GM21576 (cell line): ENCODE data around the gene CPSF4.
"Not testable (repeated sequence)": the region's sequence is repeated elsewhere in the genome, so short reads cannot be mapped to it uniquely, and the experiment has no call there.

Experiments used
- ATAC-seq: cut with Tn5 transposase; IDR thresholded peaks from one replicate; pipeline ENCODE4 v1.9.1; 2021; ENCODE audit warnings: mild to moderate bottlenecking, moderate library complexity; ENCODE audit not compliant: unreplicated experiment

The CPSF4 gene

GRCh38 chr7:99478464-99479440 is 40.0 kb downstream of the CPSF4 start:
- ATAC-seq = no peak

- no peak for ATAC-seq
These were observed 46.4 kb downstream of the CPSF4 start for GRCh38 chr7:99485094-99485493.

GRCh38 chr7:99489235-99489634 is 50.5 kb downstream of the CPSF4 start:
- ATAC-seq = no peak

DNA sequence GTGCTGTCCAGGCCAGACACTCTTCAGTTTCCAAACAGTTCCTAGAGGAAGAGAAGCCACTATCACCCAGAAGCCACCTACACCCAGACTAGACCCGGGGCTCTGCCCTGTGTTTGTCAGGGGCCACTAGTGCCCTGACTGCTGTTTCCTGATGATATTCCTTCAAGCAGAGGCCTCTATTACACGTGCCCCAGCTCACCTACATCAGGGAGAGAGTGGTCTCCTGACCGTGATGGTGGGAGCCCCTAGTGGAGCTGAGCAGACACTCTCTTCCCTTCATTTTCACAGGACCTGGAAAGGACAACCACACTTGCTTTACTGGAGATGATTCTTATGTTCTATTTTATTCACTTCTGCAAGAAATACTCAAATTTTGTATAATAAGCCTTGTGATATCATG is 52.1 kb downstream of the CPSF4 start:
- ATAC-seq = no peak

- no peak for ATAC-seq
These were observed 55.1 kb downstream of the CPSF4 start for GRCh38 chr7:99493823-99494222.

DNA sequence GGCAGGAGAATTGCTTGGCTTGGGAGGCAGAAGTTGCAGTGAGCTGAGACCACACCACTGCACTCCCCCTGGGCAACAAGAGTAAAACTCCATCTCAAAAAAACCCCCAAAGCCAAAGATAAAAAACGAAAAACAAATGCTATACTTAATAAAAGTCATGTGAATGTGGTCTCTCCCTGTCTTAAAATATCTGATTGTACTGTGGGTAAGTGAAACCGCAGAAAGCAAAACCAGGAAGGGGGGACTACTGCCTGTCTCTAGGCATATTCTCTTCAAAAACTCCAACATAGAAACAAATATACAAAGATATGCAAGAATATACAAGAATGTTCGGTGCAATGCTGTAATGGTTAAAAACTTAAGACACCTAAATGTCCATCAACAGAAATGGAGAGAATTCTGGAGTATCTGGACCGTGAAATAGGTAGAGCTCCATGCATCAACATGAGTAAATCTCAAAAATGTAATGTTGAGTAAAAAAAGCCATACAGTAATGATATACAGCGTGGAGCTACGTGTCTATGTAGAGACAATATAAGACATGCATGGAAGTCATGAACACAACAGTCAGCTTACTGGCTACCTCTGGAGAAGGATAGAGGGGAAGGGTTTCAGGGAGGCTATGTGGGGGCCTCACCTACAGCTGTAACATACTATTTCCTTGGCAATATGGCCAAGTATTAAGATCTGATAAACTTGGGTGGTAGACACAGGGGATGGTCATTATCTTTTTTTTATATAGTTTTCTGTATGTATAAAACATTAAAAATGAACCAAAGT is 59.2 kb downstream of the CPSF4 start:
- ATAC-seq = no peak

- ATAC-seq = no peak
These were observed 59.8 kb downstream of the CPSF4 start for GRCh38 chr7:99498546-99498944.

DNA sequence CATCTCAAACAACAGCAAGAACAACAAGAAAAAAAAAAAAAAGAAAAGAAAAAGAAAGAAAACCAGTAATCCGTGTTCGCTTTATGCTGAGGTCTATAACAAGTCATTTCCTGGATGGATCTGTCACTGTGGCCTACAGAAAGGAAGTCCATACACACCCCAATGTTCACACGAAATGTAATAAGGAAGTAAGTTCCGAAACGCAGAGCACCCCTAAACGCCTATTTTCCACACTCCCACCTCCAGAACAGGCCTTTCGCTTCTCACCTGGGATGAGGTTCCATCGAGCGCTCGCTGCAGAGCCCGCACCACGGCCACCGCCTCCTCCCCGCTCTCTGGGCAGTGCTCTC is 60.6 kb downstream of the CPSF4 start:
- ATAC-seq = no peak

- peak; percentile 34 for ATAC-seq
These were observed 61.2 kb downstream of the CPSF4 start, which contains the start of gene ZNF394 for GRCh38 chr7:99499721-99500636. TSS of gene ZNF394 (minus strand) at chr7:99500281. CDS start at chr7:99500093, 188 bp downstream.

DNA sequence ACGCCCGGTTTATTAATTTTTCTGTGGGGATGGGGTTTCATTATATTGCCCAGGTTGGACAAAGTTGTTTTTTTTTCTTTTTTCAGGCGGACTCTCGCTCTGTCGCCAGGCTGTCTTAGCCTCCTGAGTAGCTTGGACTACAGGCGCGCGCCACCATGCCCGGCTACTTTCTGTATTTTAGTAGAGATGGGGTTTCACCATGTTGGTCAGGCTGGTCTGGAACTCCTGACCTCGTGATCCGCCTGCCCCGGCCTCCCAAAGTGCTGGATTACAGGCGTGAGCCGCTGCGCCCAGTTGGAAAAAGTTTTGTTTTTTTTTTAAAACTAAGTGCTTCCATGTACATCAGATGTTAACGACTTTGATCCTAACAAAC is 61.9 kb downstream of the CPSF4 start:
- no peak for ATAC-seq

GRCh38 chr7:99501236-99501635 is 62.5 kb downstream of the CPSF4 start:
- ATAC-seq = not testable (repeated sequence)

GRCh38 chr7:99504281-99504602 is 65.5 kb downstream of the CPSF4 start:
- ATAC-seq = no peak

- ATAC-seq = peak; percentile 79
These were observed 66.0 kb downstream of the CPSF4 start, which contains the start of gene ZKSCAN5 for GRCh38 chr7:99504603-99505323. TSS of gene ZKSCAN5 (plus strand) at chr7:99504662. CDS start at chr7:99506045, 1,383 bp downstream.

DNA sequence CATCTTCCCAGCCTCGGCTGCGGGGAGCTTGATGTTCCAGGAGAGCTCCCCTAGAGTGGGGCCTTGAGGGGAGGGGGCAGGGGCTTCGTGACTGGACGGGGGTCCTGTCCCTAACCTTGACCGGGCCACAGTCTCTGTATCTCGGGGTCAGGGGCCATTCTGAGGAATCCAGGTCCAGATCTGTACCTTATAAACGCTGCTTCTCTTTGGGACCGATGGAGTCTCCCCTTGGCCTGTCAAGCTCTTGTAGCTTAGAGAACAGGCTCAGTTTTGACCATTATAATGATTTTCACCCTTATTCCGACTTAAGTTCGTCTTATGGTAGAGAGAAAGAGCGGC is 66.5 kb downstream of the CPSF4 start:
- no peak for ATAC-seq
